GM18861 (cell line): Measurements from ENCODE around the gene NAT9.

Source experiments
- ATAC-seq: cut with Tn5 transposase; IDR thresholded peaks from one replicate; pipeline ENCODE4 v1.9.1; 2021; ENCODE audit not compliant: unreplicated experiment

NAT9 gene

GRCh38 chr17:74731347-74731605 lies 44.9 kb downstream of the NAT9 start:
- no peak for ATAC-seq

GRCh38 chr17:74730491-74731346 lies 45.4 kb downstream of the NAT9 start:
- ATAC-seq = no peak

- no peak for ATAC-seq
Observed at GRCh38 chr17:74729866-74730265, 46.3 kb downstream of the NAT9 start.

GRCh38 chr17:74729368-74729767 lies 46.8 kb downstream of the NAT9 start:
- ATAC-seq = no peak

- no peak for ATAC-seq
Observed at GRCh38 chr17:74728702-74729075, 47.5 kb downstream of the NAT9 start.

GRCh38 chr17:74728033-74728701 lies 48.0 kb downstream of the NAT9 start:
- ATAC-seq = no peak

GRCh38 chr17:74725111-74725510 lies 51.0 kb downstream of the NAT9 start:
- ATAC-seq = no peak

GRCh38 chr17:74723891-74724290 lies 52.3 kb downstream of the NAT9 start:
- no peak for ATAC-seq

GRCh38 chr17:74722782-74723181 lies 53.4 kb downstream of the NAT9 start:
- ATAC-seq = no peak
